Middle frontal gyrus (tissue), 1 donor: ENCODE measurements around the gene TFB2M.
"Not testable (repeated sequence)": the region's sequence is repeated elsewhere in the genome, so short reads cannot be mapped to it uniquely, and the experiment has no call there.

Experiments used
- DNase-seq: peaks from one replicate; pipeline ENCODE4 v3.0.0-alpha.2; 2015; ENCODE audit warnings: low spot score; ENCODE audit errors: extremely low spot score

Gene TFB2M, protein sequence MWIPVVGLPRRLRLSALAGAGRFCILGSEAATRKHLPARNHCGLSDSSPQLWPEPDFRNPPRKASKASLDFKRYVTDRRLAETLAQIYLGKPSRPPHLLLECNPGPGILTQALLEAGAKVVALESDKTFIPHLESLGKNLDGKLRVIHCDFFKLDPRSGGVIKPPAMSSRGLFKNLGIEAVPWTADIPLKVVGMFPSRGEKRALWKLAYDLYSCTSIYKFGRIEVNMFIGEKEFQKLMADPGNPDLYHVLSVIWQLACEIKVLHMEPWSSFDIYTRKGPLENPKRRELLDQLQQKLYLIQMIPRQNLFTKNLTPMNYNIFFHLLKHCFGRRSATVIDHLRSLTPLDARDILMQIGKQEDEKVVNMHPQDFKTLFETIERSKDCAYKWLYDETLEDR

GRCh38 chr1:246566128-246566812 is at the start of gene TFB2M, which contains the start of gene CNST:
TSS of gene TFB2M (minus strand) at chr1:246566261. CDS start at chr1:246566138, 123 bp downstream.
TSS of gene CNST (plus strand) at chr1:246566456. CDS start at chr1:246591563, 25,107 bp downstream.
- peak; percentile 99 for DNase-seq

DNA sequence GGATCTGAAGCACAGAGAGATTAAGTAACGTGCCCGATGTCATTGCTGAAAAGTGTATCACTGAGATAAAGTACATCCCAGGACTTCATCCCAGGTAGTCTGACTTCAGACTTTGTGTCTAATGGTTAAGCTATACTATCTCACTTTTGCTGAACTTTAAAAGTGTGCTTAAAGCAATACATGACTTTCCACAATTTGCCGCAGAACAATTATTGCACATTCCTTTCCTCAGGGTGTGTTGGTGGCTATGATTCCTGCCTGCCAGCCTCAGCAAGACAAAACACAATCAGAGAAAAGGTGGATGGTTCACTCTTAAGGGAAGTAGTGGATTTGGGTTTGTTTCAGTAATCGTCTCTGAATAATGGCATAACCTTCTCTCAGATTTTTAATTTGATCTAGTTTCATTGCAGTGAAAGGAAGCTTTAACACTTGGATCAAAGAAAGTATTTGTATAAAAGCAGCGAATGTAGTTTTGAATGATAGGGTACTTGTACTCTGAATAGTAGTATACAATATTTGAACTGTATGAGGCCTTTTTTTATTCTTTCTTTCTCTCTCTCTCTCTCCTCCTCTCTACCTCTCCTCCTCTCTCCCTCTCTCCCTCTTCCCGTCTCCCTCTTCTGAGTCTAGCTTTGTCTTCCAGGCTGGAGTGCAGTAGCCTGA is 47.2 kb upstream of the TFB2M start:
- DNase-seq = no peak

DNA sequence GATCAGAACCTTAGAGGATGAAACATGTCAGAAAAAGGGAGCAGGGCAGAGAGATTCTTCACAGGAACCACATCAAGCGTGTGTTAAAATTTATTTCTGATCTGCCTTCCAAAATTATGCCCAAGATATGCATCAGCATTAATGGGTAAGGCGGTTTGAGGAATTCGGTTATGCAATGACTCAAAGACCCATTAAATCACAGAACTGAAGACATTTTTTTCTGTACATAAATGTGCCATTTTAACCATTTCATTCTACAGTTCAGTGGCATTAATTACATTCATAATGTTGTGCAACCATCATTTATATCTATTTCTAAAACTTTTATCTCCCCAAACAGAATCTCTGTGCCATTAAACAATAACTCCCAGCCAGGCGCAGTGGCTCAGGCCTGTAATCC is 43.6 kb upstream of the TFB2M start:
- no peak for DNase-seq

DNA sequence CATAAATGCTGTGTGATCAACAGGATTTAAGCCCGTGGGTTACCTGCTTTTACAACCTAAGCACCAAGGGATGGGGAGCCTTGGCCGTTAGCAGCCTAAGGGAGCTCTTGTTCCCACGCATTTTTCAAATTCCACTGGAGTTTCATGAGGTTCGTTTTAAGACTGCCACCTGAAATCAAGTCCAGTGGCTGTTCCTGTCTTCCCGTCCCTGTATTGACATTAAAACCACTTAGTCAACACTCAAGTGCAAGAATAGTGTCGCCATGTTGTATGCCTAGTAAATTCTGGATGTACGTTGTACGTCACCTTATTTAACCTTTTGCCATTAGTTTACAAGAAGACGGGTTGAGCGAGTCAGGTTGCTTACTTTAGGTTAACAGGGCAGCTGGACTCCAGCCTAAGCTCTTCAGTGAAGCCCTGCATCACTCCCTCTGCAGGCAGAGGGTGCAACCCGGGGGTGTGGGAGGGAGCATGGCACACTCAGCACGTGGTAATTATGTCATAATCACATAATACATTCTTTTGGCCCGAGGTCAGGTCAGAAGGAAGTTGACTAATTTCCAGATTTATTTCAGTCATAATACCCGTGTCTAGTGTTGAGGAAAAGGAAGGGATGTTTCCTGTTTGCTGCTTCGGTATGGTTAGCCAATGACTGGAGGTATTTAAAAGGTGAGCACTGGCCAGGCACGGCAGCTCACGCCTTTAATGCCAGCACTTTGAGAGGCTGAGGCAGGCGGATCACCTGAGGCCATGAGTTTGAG is 42.7 kb upstream of the TFB2M start:
- no peak for DNase-seq

DNA sequence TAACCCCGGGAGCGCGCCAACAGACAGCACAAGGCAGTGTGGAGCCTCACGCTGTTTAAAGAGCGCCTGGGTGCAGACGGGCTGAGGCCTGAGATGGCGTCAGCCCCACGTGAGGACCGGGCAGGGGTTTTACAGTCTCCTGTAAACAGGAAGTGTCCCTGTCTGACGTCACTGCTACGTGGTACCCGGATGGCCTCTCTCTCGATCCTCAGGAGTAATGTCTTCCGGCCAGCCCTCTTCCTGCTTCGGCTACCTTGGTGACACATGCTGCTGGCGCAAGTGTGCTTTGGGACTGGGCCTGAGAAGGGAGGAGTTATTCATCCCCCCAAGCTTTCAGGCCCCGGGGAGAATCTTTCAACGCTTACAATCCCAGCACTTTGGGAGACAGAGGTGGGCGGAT is 41.4 kb upstream of the TFB2M start:
- no peak for DNase-seq

- not testable (repeated sequence) for DNase-seq
These were observed 39.2 kb upstream of the TFB2M start for GRCh38 chr1:246605231-246605630.

- DNase-seq = no peak
These were observed 36.1 kb upstream of the TFB2M start for GRCh38 chr1:246602194-246602593.

DNA sequence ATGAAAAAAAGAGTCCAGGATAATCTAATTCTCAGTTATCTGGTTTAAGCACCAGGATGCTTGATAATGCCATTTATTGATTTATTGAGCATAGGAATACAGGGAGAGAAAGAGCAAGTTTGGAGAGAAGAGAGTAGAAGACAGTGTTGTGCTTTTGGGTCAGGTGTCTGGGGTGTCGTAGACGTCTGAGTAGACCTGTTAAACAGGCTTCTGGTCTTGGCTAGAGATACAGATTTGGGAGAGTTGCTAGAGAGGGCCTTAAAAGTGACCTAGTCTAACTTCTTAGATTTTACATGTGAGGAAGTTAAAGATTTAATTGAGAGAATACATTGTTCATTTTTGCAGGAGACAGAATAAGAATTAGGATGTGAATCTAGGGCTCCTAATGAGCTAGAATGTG is 34.5 kb upstream of the TFB2M start:
- DNase-seq = no peak

- DNase-seq = no peak
These were observed 33.3 kb upstream of the TFB2M start for GRCh38 chr1:246599315-246599714.

DNA sequence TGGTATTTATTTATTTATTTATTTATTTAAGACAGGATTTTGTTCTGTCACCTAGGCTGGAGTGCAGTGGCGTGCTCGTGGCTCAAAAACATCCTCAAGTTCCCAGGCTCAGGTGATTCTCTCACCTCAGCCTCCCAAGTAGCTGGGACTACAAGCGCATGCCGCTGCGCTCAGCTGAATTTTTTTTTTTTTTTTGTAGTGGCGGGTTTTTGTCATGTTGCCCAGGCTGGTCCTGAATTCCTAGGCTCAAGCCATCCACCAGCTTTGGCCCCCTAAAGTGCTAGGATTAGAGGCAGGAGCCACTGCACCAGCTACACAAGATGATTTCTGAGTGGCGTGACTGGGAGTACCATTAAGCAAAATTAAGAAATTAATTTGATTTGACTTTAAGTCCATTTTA is 31.9 kb upstream of the TFB2M start:
- no peak for DNase-seq

DNA sequence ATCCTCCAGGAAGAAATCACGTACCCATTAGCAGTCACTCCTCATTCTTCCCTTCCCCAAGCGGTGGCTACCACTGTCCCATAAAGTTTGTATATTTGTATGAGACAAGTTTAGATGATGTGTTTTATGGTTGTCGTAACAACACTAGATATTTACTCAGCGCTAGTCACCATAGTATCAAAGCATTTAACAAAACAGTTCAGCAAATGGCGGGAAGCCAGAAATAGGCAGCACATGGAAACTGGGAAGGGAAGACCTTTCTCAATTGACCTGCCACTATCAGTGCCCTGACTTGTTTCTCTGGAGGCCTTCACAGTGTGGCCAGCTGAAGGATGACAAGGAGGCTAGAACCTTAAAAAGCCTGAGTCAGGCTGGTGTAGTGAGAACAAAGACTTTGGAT is 31.3 kb upstream of the TFB2M start:
- DNase-seq = no peak

- no peak for DNase-seq
These were observed 29.1 kb upstream of the TFB2M start for GRCh38 chr1:246595146-246595545.

DNA sequence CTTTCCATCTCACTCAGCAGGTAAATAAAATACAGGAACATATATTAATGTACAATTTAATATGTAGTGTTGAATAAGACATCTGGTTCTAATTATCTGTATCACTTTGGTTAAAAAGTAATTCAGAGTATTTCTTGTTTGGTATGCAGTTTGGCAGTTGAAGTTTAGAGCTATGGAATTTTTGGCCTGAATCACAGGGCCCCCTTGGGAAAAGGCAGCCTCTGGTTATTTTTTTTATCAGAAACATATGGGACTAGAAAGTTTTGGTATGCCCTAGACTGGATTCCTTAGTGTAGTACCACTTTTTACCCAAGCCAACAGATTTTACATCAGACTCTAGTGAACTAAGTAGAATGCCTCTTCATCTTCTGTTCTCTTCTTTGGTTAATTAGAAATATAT is 26.6 kb upstream of the TFB2M start:
- DNase-seq = no peak

- DNase-seq = no peak
These were observed 25.9 kb upstream of the TFB2M start for GRCh38 chr1:246591958-246592357.

- no peak for DNase-seq
These were observed 25.4 kb upstream of the TFB2M start for GRCh38 chr1:246591504-246591903.

GRCh38 chr1:246591047-246591446 is 25.0 kb upstream of the TFB2M start:
- DNase-seq = no peak

- DNase-seq = not testable (repeated sequence)
These were observed 23.9 kb upstream of the TFB2M start for GRCh38 chr1:246589919-246590318.

GRCh38 chr1:246588159-246588721 is 22.2 kb upstream of the TFB2M start:
- DNase-seq = no peak

GRCh38 chr1:246587606-246588005 is 21.5 kb upstream of the TFB2M start:
- no peak for DNase-seq

GRCh38 chr1:246587032-246587431 is 21.0 kb upstream of the TFB2M start:
- no peak for DNase-seq
